ENCODE data around the gene IL2RA.

DNA sequence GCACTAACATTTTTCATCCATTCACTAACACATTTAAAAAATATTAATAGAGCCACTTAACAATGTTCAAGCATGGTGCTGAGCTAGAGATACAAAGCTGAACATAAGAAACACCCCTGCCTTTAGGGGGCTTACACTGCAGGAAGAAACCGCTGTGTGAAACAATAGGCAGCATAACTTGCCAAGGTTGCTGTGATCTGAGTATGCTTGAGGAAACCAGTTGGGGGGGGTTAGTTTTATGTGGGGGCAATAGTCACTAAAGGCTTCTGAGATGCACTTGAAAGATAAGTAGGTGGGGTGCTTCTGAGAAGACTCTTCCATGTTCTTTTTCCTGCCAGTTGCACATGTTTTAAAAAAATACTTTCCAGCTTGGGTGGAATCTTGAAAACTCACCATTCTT lies 29.5 kb upstream of the IL2RA start:
- no peak for TF ChIP-seq CTCF (conservative IDR thresholded peaks at IDR 0.05; ENCODE audit: low read depth, low read length)
- no peak for TF ChIP-seq EZH2 (IDR thresholded peaks at IDR 0.05; ENCODE audit: low read length, unreplicated experiment)

All from PC-3 (cell line).